Activated T-cell treated with anti-CD3 and anti-CD28 coated beads, Interleukin-2, amount 50 U/mL, for 48 hours (primary cell): ENCODE results near the gene SERPINB6.

Source experiments
- DNase-seq, 2 experiments: peaks; one replicate each; pipeline ENCODE4 v3.0.0-alpha.2; 2020

Gene SERPINB6

GRCh38 chr6:2998998-2999617, 27.7 kb upstream of the SERPINB6 start:
- DNase-seq, result no peak

GRCh38 chr6:2998249-2998997, 27.1 kb upstream of the SERPINB6 start:
- DNase-seq, result peak; percentile 78 to 82

- no peak for DNase-seq
Observed at GRCh38 chr6:2993755-2994317, 22.5 kb upstream of the SERPINB6 start.

GRCh38 chr6:2992330-2992979, 21.1 kb upstream of the SERPINB6 start:
- DNase-seq, result no peak

GRCh38 chr6:2990932-2991506, 19.7 kb upstream of the SERPINB6 start:
- DNase-seq, result no peak

- DNase-seq, result peak; percentile 42 to 45
Observed at GRCh38 chr6:2990248-2990931, 19.0 kb upstream of the SERPINB6 start.

- peak; percentile 80 to 84 for DNase-seq
Observed at GRCh38 chr6:2989332-2990247, 18.2 kb upstream of the SERPINB6 start.

GRCh38 chr6:2988426-2989331, 17.3 kb upstream of the SERPINB6 start:
- peak; percentile 85 to 89 for DNase-seq

- DNase-seq, result no peak
Observed at GRCh38 chr6:2988094-2988425, 16.7 kb upstream of the SERPINB6 start.

GRCh38 chr6:2986722-2987221, 15.4 kb upstream of the SERPINB6 start:
- no peak for DNase-seq

GRCh38 chr6:2984738-2985406, 13.5 kb upstream of the SERPINB6 start:
- DNase-seq, result no peak

GRCh38 chr6:2982426-2983117, 11.2 kb upstream of the SERPINB6 start:
- DNase-seq, result peak in 1 of 2 experiments; percentile 0

GRCh38 chr6:2980465-2980855, 9.1 kb upstream of the SERPINB6 start:
- no peak for DNase-seq

- no peak for DNase-seq
Observed at GRCh38 chr6:2979819-2980464, 8.6 kb upstream of the SERPINB6 start.

GRCh38 chr6:2978923-2979322, 7.6 kb upstream of the SERPINB6 start:
- DNase-seq, result no peak

GRCh38 chr6:2977799-2978590, 6.6 kb upstream of the SERPINB6 start:
- peak in 1 of 2 experiments; percentile 1 for DNase-seq

GRCh38 chr6:2977290-2977689, 5.9 kb upstream of the SERPINB6 start:
- DNase-seq, result peak in 1 of 2 experiments; percentile 11
